NCI-H226 (cell line): Measurements from ENCODE around the gene CST9.
"Not testable (repeated sequence)": the region's sequence is repeated elsewhere in the genome, so short reads cannot be mapped to it uniquely, and the experiment has no call there.

Experiments used
- DNase-seq: peaks from one replicate; pipeline ENCODE4 v3.0.0-alpha.2; 2015

The CST9 gene

GRCh38 chr20:23622401-23622800, 16.7 kb upstream of the CST9 start:
- not testable (repeated sequence) for DNase-seq

DNA sequence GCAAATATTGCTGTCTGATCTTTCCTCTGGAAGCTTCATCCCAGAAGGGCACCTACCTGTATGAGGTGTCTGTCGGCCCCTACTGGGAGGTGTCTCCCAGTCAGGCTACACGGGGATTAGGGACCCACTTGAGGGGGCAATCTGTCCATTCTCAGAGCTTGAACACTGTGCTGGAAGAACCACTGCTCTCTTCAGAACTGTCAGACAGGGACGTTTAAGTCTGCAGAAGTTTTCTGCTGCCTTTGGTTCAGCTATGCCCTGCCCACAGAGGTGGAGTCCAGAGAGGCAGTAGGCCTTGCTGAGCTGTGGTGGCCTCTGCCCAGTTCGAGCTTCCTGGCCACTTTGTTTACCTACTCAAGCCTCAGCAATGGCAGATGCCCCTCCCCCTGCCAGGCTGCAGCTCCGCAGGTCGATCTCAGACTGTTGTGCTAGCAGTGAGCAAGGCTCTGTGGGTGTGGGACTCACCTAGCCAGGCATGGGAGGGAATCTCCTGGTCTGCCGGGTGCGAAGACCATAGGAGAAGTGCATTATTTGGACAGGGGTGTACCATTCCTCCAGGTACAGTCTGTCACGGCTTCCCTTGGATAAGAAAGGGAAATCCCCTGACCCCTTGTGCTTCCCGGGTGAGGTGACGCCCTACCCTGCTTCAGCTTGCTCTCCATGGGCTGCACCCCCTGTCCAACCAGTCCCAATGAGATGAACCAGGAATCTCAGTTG, 15.1 kb upstream of the CST9 start:
- not testable (repeated sequence) for DNase-seq

DNA sequence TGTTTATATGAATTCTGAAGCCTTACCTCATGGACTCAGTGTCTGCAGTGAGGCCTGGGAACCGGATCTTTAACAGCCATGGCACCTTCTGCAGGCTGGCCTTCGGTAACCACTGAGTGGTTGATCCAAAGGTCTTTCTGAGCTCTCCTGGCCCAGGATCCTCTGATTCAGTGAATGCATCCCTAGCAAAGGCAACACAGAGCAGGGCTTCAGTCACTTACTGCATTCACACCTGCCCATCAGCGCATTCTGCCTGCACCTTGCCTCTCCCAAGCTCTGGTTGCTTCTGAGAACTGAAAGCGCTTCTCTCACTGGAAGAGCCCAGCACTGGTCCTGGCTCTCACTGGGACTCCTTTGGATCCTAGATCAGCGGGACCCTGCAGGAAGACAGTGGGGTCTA, 8.4 kb upstream of the CST9 start:
- no peak for DNase-seq

DNA sequence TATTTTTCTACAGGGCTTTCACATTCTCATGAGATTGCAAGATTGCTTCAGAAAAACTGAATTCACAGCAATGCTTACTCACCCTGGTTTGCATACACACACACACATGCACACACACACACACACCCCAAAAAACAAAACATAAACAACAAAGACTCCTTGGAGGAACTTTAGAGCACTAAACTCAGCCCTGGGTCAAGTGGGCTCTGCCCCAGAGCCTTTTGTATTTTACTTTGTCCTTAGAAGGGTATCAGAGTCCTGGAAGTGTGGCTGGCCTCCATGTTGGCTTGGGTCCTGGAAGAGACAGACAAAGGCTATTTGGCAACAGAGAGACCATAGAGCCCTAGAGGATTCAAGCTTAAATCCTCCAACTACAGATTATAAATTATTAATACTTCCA, 8.0 kb upstream of the CST9 start:
- DNase-seq = no peak

GRCh38 chr20:23612396-23612795, 6.7 kb upstream of the CST9 start:
- DNase-seq = no peak

DNA sequence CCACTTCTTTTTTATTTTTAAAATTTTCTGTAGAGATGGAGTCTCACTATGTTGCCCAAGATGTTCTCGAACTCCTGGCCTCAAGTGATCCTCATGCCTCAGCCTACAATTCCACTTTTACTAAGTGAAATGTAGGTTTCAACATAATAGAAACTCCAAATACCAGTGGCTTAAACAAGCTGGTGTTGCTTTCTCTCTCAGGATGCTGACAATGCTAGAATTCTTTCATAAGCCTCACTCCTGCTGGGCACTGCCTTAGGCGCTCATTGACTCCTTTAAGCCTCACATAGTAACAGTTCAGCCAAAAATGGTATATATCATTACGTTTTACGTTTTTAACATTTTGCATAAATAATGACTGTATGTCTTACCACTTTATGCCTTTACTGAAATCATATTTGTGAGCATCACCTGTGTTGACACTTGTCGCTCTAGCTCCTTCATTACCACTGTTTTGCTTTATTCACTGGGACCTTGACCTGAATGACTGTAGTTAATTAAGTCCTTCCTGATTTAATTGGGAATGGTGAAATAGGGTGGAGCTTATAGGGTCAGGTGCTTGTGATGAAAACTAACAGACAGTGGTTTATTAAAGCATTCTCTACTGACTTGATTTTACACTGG, 3.9 kb upstream of the CST9 start:
- no peak for DNase-seq

- DNase-seq = no peak
These were observed 2.6 kb upstream of the CST9 start for GRCh38 chr20:23608251-23608846.

DNA sequence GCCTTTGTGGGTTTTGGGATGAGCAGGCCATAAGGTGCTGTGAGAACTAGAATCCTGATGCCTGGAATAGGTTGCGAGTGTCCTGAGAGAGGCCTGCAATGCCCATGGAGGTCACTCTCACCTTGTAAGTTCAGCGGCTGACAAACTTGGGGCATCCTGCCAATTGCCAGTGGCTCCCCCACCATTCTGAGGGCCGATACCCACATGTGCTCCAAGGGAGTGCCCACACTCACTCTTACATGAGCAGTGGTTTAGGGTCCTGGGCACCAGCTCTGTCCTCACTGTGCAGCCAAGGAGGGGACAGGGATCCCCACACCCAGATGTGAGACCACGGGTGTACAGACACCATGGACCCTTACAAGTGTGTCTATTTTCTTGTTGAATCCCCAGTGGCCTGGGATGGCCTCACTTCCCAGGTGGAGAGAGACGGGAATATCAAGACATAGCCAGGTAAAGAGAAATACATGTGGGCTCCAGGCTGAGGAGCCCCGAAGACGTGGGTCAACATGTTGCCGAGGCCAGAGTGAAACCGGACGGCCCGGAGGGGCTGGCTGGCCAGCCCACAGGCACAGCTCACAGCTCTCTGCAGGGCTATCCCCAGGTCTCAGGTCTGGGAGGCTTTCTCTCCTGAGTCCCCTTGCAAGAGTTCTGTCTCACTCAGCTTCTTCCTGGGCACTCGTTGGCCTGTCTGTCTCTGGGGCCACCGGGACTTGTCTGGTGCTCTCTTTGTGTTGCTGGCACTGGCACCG, 2.0 kb upstream of the CST9 start:
- DNase-seq = no peak

DNA sequence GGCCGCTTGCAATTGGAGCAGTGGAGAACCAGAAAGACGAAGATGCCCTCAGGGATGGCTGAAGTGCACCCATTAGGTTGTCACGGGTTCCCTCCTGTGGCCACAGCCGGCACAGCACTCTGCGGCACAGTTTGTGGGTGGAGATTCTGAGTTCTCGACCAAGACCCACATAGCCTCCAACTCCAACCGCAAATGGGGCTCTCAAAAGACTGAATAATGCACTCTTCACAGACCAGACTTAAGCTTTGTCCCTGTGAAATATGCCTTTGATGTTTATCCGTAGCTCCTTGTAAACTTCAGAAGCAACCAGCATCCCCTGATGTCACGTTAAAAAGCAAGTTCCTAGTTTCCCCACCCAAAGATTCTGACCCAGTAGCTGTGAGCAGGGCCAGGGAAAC, 934 bp upstream of the CST9 start:
- peak; percentile 30 for DNase-seq

- DNase-seq = no peak
These were observed 1.4 kb downstream of the CST9 start for GRCh38 chr20:23604306-23604705.

DNA sequence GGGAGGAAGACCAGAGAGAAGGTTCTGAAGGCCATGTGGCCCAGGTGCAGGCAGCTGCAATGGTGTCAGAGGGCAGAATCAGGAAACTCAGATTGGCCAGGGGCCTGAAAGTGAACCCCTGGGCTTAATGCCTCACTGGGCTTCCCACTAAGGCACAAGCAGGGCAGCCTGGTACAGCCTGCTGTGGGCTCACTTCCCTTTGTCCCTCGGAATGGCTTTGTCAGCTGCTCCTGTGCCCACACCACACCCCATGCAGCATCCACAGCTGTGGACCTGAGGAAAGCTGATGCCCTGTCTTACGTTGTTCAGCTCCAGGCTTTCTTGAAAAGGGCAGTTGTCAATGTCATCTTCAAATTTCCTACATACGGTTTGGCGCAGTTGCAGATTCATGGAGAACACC, 2.4 kb downstream of the CST9 start:
- DNase-seq = no peak

GRCh38 chr20:23602699-23603098, 3.0 kb downstream of the CST9 start:
- DNase-seq = no peak

DNA sequence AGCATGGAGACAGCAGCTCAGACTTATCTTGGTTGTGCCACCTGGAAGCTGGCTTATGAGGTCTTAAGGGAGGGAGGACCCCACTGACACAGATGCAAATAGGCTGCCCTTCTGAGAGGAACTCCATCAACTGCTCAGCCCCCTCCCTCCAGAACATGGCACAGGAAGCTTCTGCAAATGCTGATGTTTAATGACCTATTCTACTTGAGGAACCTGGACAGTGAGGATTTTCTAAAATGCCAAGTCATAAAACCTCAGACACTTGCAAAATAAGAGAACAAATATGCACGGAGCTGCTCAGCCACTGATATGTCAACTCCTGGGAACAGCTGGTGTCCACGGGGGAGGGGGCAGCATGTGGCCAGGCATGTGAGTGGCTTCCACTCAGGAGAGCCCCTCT, 3.5 kb downstream of the CST9 start:
- DNase-seq = no peak

DNA sequence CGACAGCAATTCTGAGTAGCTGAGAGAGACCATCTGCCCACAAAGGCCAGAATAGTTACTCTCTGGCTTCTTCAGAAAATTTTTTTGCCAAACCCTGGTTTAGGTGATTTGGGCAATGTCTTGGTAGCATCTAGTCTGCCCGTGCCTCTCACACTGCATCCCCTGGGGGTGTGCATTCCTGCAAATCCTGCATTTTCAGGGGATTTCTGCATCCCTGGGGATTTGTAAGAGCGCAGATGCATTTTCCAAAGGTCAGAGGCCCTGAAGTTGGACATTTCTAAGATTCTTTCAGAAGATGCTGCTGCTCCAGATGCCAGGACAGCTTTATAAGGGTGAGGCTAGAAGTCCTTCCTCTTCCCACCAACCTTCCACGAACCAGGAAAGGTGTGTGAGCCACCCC, 4.0 kb downstream of the CST9 start:
- DNase-seq = no peak

- DNase-seq = no peak
These were observed 7.2 kb downstream of the CST9 start for GRCh38 chr20:23598481-23598880.

GRCh38 chr20:23596579-23597250, 9.0 kb downstream of the CST9 start:
- DNase-seq = peak; percentile 10

DNA sequence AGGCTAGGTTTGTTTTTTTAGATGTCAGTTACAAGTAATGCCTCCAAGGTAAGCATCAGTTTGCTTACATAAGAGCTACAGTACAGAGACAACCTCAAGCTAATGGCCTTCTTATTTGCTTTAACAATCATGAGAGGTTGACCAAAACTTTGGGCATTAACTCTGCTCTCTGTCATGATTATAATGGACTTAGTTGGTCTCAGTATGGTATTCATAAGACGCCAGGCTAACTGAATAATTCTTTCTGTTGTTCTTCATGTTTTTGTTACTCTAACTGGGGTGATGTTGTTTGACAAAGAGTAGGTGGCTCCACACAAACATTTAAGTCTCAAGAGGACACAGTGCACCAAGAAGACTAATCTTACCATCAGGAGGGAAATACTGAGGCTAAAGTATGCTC, 9.8 kb downstream of the CST9 start:
- no peak for DNase-seq

DNA sequence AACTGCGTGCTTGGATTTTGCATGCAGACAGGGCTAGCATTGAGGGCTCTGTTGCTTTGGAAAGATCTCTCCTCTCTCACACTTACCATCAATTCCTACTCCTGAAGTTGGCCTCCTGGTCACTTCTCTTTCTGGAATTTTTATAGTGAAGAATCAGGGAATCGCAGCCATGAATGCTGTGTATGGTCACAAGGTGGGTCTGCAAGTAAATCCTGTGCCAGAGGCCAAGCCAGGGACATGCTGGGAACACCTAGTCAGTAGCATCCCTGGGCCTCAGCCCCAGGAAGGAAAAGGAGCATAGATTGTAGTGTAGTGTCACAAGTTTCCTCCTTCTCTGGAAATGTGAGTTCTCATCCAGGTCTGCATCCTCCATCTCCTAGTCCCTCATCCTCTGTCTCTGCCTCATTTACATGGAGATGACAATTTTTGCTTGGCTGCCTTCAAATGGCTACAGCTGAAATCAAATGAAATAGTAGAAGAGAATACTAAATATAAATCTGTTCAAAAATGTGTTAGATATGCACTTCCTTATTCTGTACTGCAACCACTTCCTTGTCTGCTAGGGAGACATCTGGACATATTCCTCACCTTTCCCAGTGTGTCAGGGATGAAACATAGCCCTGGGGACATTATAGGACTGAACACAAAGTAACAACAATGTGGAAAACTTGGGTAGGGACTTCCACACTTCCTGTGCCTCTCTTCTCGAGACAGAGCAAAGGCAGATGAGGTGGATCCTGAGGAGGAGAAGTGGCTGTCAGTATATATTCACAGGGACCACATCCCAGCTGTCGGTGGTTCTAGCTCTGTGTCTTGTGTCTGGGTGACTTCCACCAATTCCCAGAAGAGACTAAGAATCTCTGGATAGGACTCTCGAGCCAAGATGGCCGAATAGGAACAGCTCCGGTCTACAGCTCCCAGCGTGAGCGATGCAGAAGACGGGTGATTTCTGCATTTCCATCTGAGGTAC, 17.0 kb downstream of the CST9 start:
- DNase-seq = no peak

GRCh38 chr20:23587631-23588030, 18.1 kb downstream of the CST9 start:
- DNase-seq = no peak

DNA sequence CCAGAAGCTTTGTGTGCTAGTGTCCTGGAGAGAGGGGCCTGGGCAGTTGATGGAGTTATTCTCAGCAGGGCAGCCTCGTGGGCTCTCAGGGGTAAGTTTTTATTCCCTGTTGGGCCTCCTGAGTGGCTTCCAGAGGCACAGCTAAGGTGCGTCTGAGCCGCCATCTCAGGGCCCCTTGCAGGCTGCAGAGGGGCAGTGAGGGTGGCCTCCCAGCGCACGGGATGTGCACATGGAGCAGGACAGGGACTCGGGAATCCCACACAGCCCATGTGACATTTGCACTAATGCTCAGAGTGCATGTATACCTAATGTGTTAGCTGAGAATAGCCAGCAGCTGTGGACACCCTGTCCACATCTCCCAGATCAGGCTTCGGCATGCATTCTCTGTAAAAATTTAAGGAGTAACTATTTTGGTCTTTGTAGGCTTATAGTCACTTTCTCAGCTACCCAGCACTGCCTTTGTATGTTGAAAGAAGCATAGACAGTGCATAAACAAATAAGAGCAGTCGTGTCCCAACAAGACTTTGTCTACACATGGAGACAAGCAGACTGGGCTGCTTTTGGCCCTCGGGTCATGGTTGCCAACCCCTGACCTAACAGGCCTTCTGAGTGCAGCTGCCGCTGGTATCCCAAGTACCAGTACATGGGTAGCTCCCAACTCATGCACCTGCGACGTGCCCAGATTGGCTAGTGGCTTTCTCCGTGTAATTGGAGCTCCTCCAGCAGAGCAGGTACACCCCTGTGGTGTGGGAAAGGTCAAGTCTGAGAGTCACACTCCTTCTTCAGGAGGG, 18.8 kb downstream of the CST9 start:
- no peak for DNase-seq
